ENCODE results near the gene RPL5. TPM values are rescaled to one million over a fixed set of nuclear protein-coding genes. Genes with fewer than 3 reads are reported as not detected.

RPL5 gene
- polyA plus RNA-seq, 4 donors, result 2,463 to 2,823 (median 2,665) TPM

GRCh38 chr1:92851729-92852128 lies 19.9 kb downstream of the RPL5 start:
- no peak for DNase-seq (ENCODE audit: low read depth in 4 of 4, low spot score in 3 of 4)

- no peak for DNase-seq (ENCODE audit: low read depth in 4 of 4, low spot score in 3 of 4)
Measured at GRCh38 chr1:92853299-92853698, 21.5 kb downstream of the RPL5 start.

GRCh38 chr1:92854101-92854785 lies 22.4 kb downstream of the RPL5 start:
- DNase-seq (ENCODE audit: low read depth in 4 of 4, low spot score in 3 of 4), result no peak

GRCh38 chr1:92855236-92855635 lies 23.4 kb downstream of the RPL5 start:
- no peak for DNase-seq (ENCODE audit: low read depth in 4 of 4, low spot score in 3 of 4)

- no peak for DNase-seq (ENCODE audit: low read depth in 4 of 4, low spot score in 3 of 4)
Measured at GRCh38 chr1:92857817-92858216, 26.0 kb downstream of the RPL5 start.

GRCh38 chr1:92858564-92859399 lies 26.9 kb downstream of the RPL5 start:
- peak; percentile 62 to 72 (median 65) for DNase-seq (ENCODE audit: low read depth in 4 of 4, low spot score in 3 of 4)

GRCh38 chr1:92859400-92860039 lies 27.7 kb downstream of the RPL5 start:
- no peak for DNase-seq (ENCODE audit: low read depth in 4 of 4, low spot score in 3 of 4)

- DNase-seq (ENCODE audit: low read depth in 4 of 4, low spot score in 3 of 4), result no peak
Measured at GRCh38 chr1:92862605-92863004, 30.8 kb downstream of the RPL5 start.

- DNase-seq (ENCODE audit: low read depth in 4 of 4, low spot score in 3 of 4), result no peak
Measured at GRCh38 chr1:92864131-92864530, 32.3 kb downstream of the RPL5 start.

- DNase-seq (ENCODE audit: low read depth in 4 of 4, low spot score in 3 of 4), result no peak
Measured at GRCh38 chr1:92870591-92870990, 38.8 kb downstream of the RPL5 start.

- no peak for DNase-seq (ENCODE audit: low read depth in 4 of 4, low spot score in 3 of 4)
Measured at GRCh38 chr1:92872719-92873118, 40.9 kb downstream of the RPL5 start.

- no peak for DNase-seq (ENCODE audit: low read depth in 4 of 4, low spot score in 3 of 4)
Measured at GRCh38 chr1:92874987-92875386, 43.1 kb downstream of the RPL5 start.

- no peak for DNase-seq (ENCODE audit: low read depth in 4 of 4, low spot score in 3 of 4)
Measured at GRCh38 chr1:92876351-92876750, 44.5 kb downstream of the RPL5 start.

GRCh38 chr1:92877081-92877711 lies 45.4 kb downstream of the RPL5 start:
- no peak for DNase-seq (ENCODE audit: low read depth in 4 of 4, low spot score in 3 of 4)

GRCh38 chr1:92877792-92878191 lies 46.0 kb downstream of the RPL5 start:
- DNase-seq (ENCODE audit: low read depth in 4 of 4, low spot score in 3 of 4), result no peak

- no peak for DNase-seq (ENCODE audit: low read depth in 4 of 4, low spot score in 3 of 4)
Measured at GRCh38 chr1:92879316-92879968, 47.6 kb downstream of the RPL5 start.

GRCh38 chr1:92881391-92881790 lies 49.6 kb downstream of the RPL5 start:
- DNase-seq (ENCODE audit: low read depth in 4 of 4, low spot score in 3 of 4), result no peak

- DNase-seq (ENCODE audit: low read depth in 4 of 4, low spot score in 3 of 4), result no peak
Measured at GRCh38 chr1:92882819-92883218, 51.0 kb downstream of the RPL5 start.

- DNase-seq (ENCODE audit: low read depth in 4 of 4, low spot score in 3 of 4), result no peak
Measured at GRCh38 chr1:92883297-92883696, 51.5 kb downstream of the RPL5 start.

GRCh38 chr1:92884195-92884594 lies 52.4 kb downstream of the RPL5 start:
- DNase-seq (ENCODE audit: low read depth in 4 of 4, low spot score in 3 of 4), result no peak

Measured in left renal pelvis (tissue), 4 donors.